K562 (cell line): ENCODE results near the gene PIK3R2. TPM values are rescaled to one million over a fixed set of nuclear protein-coding genes. Genes with fewer than 3 reads are reported as not detected.

Experiments used
- ATAC-seq: fragments of 200-7000 bp; cut with Tn5 transposase; 3 replicates; pipeline ENCODE4 v1.9.1; 2020; ENCODE audit warnings: moderate library complexity
- BruUV-seq: library from RNA; stranded (reverse); fragments of 400-500 nt; replicated peaks from 2 replicates; lab custom pipeline; 2021; lab: Mats Ljungman, UMichigan
- CTCF ChIA-PET: fragments of 300-600 bp; formaldehyde crosslinking; extraction: SDS; loops from one replicate; lab custom pipeline; 2021; ENCODE audit warnings: low intra/inter-chr PET ratio; lab: Yijun Ruan, JAX
- POLR2A ChIA-PET: fragments of 300-600, 350-650 bp; sonication (Branson Sonifier 250); formaldehyde crosslinking; extraction: SDS; loops from one replicate; lab custom pipeline; 2021; ENCODE audit warnings: antibody characterized with exemption, inconsistent platforms; lab: Yijun Ruan, JAX
- DNase-seq, 4 experiments: peaks; one replicate each; pipeline versions ENCODE4 v3.0.0 to v3.0.0-alpha.2; 2011 to 2018; ENCODE audit warnings: low spot score in 3 of 4, mixed read lengths in 3 of 4; ENCODE audit errors: extremely low read depth in 1 of 4
- FAIRE-seq: peaks from 2 replicates; lab custom pipeline; 2011; peaks lifted over from hg19 to GRCh38; lab: Jason Lieb, UNC
- H2AFZ ChIP-seq: 2 replicates; pipeline ENCODE4 v1.6.0; 2011; ENCODE audit warnings: low read depth, low read length, control low read depth, inconsistent platforms
- H3K27ac ChIP-seq: fragments of 200-600 bp; 3 replicates; pipeline ENCODE4 v1.8.0; 2011; ENCODE audit warnings: low read depth, mild to moderate bottlenecking, control low read depth, inconsistent platforms, low read length, moderate library complexity, mixed read lengths; ENCODE audit errors: extremely low read depth
- H3K27me3 ChIP-seq, 2 experiments: fragments of 300-600 bp in 1 of 2; 2 replicates in 1 of 2; 3 replicates in 1 of 2; pipeline versions ENCODE4 v1.6.0 to v1.8.0; 2011; ENCODE audit warnings: inconsistent platforms in 2 of 2, low read length in 2 of 2, mild to moderate bottlenecking in 1 of 2, mixed read lengths in 1 of 2, moderate library complexity in 1 of 2; ENCODE audit not compliant: control insufficient read depth in 2 of 2, insufficient read depth in 2 of 2
- H3K36me3 ChIP-seq: fragments of 300-600 bp; 3 replicates; pipeline ENCODE4 v1.8.0; 2011; ENCODE audit warnings: mild to moderate bottlenecking, low read length, inconsistent platforms; ENCODE audit not compliant: control insufficient read depth, insufficient read depth
- H3K4me1 ChIP-seq, 2 experiments: fragments of 200-600 bp in 1 of 2; replicated peaks in 1 of 2; 2 replicates in 1 of 2; 3 replicates in 1 of 2; pipeline versions ENCODE4 v1.5.1 to v1.8.0; 2011; ENCODE audit warnings: inconsistent platforms in 2 of 2, low read length in 2 of 2, mild to moderate bottlenecking in 1 of 2, mixed read lengths in 1 of 2, moderate library complexity in 1 of 2; ENCODE audit not compliant: control insufficient read depth in 2 of 2, insufficient read depth in 2 of 2
- H3K4me2 ChIP-seq: 2 replicates; pipeline ENCODE4 v1.6.1; 2011; ENCODE audit warnings: low read length, control low read depth, inconsistent platforms, mixed read lengths; ENCODE audit not compliant: insufficient read depth
- H3K4me3 ChIP-seq: fragments of 200-600 bp; sonication (generic), shearing (Covaris generic); 2 replicates; pipeline ENCODE4 v1.5.1; 2016; ENCODE audit warnings: control low read depth, inconsistent platforms
- H3K79me2 ChIP-seq: fragments of 200-600 bp; 3 replicates; pipeline ENCODE4 v1.8.0; 2011; ENCODE audit warnings: low read length, inconsistent platforms; ENCODE audit not compliant: control insufficient read depth, insufficient read depth
- H3K9ac ChIP-seq, 2 experiments: 2 replicates each; pipeline versions ENCODE4 v1.6.0 to v1.6.1; 2011; ENCODE audit warnings: low read depth in 2 of 2, low read length in 2 of 2, control low read depth in 1 of 2, inconsistent platforms in 1 of 2, mild to moderate bottlenecking in 1 of 2, mixed read lengths in 1 of 2; ENCODE audit not compliant: insufficient read depth in 1 of 2
- H3K9me1 ChIP-seq: one replicate; pipeline ENCODE4 v1.6.0; 2011; ENCODE audit warnings: inconsistent platforms, mild to moderate bottlenecking, low read length, moderate library complexity; ENCODE audit not compliant: control insufficient read depth, insufficient read depth
- H3K9me3 ChIP-seq: replicated peaks from 2 replicates; pipeline ENCODE4 v1.5.1; 2011; ENCODE audit warnings: low read depth, low read length, inconsistent platforms; ENCODE audit not compliant: control insufficient read depth, insufficient read depth
- H4K20me1 ChIP-seq: replicated peaks from 2 replicates; pipeline ENCODE4 v1.6.1; 2011; ENCODE audit warnings: low read length, inconsistent platforms, mixed read lengths; ENCODE audit not compliant: control insufficient read depth, insufficient read depth
- CAMTA2 ChIP-seq: fragments of 250-450 bp; sonication (Bioruptor Pico); conservative IDR thresholded peaks from 2 replicates; pipeline ENCODE4 v1.5.1; 2022
- HIVEP1 ChIP-seq: fragments of 250-450 bp; sonication (Bioruptor Pico); IDR thresholded peaks from 2 replicates; pipeline ENCODE4 v1.4.0; 2020; ENCODE audit warnings: mild to moderate bottlenecking
- KDM2B ChIP-seq: fragments of 250-450 bp; sonication (Bioruptor Pico); IDR thresholded peaks from 2 replicates; pipeline ENCODE4 v1.8.0; 2021; ENCODE audit warnings: mild to moderate bottlenecking, moderate library complexity
- KLF10 ChIP-seq: fragments of 250-450 bp; sonication (Bioruptor Pico); IDR thresholded peaks from 2 replicates; pipeline ENCODE4 v1.6.1; 2021; ENCODE audit warnings: matching md5 sums
- MAFF ChIP-seq: IDR thresholded peaks from 2 replicates; pipeline ENCODE4 v1.6.1; 2012; ENCODE audit warnings: low read length, improper control_type of control experiment
- MAFK ChIP-seq: IDR thresholded peaks from 2 replicates; pipeline ENCODE4 v1.6.1; 2011; ENCODE audit warnings: low read length, improper control_type of control experiment
- MED1 ChIP-seq: sonication (generic); formaldehyde crosslinking; IDR thresholded peaks from 2 replicates; pipeline ENCODE4 v1.8.1; 2023; ENCODE audit warnings: missing genetic modification reagents, borderline replicate concordance
- RBFOX2 ChIP-seq: fragments of 200-400 bp; formaldehyde crosslinking; IDR thresholded peaks from 2 replicates; pipeline ENCODE4 v1.6.1; 2017; ENCODE audit warnings: low read depth, mild to moderate bottlenecking, low read length, moderate library complexity
- SIX5 ChIP-seq, 2 experiments: IDR thresholded peaks; 2 replicates each; pipeline ENCODE4 v1.6.1; 2011; ENCODE audit warnings: low read length in 2 of 2, borderline replicate concordance in 1 of 2, low read depth in 1 of 2, mild to moderate bottlenecking in 1 of 2, moderate library complexity in 1 of 2; ENCODE audit not compliant: insufficient read depth in 1 of 2
- SMARCA5 ChIP-seq: fragments of 450-650 bp; IDR thresholded peaks from 2 replicates; pipeline ENCODE4 v1.6.1; 2016
- SMARCE1 ChIP-seq: fragments of 450-650 bp; IDR thresholded peaks from 2 replicates; pipeline ENCODE4 v1.7.1; 2016; ENCODE audit warnings: mild to moderate bottlenecking
- TARDBP ChIP-seq: fragments of 450-650 bp; IDR thresholded peaks from 2 replicates; pipeline ENCODE4 v1.6.1; 2016
- ZBTB7A ChIP-seq: IDR thresholded peaks from 2 replicates; pipeline ENCODE4 v1.6.1; 2011; ENCODE audit warnings: low read depth, mild to moderate bottlenecking, low read length, moderate library complexity, borderline replicate concordance; ENCODE audit not compliant: control insufficient read depth
- ZBTB8A ChIP-seq: fragments of 450-650 bp; IDR thresholded peaks from 2 replicates; pipeline ENCODE4 v1.6.1; 2018; ENCODE audit warnings: mild to moderate bottlenecking, moderate library complexity; ENCODE audit not compliant: partially characterized antibody
- ZNF146 ChIP-seq: IDR thresholded peaks from one replicate; pipeline ENCODE4 v1.6.1; 2018; ENCODE audit warnings: missing compliant biosample characterization; ENCODE audit not compliant: unreplicated experiment
- WGBS: fragments of 100-300 bp; shearing (Covaris generic); methylation state at CpG from one replicate; pipeline ENCODE4 v1.1.6; 2016; ENCODE audit warnings: low coverage, mixed read lengths; ENCODE audit not compliant: insufficient coverage; ENCODE audit errors: missing lambda C conversion rate; 5-methylcytosine and 5-hydroxymethylcytosine counted together
- in situ Hi-C: fragments of 300-500 bp; cut with MboI; formaldehyde crosslinking; loops from 4 replicates; pipeline ENCODE4 v1.15.0; 2018; ENCODE audit warnings: inconsistent platforms, mixed read lengths
- intact Hi-C: fragments of 100-400 bp; cut with micrococcal nuclease; formaldehyde crosslinking; loops from 2 replicates; pipeline ENCODE4 v1.14.2; 2022
- polyA plus RNA-seq, 8 experiments: library from polyadenylated mRNA; depleted of rRNA in 4 of 8; stranded (reverse) in 5 of 8; unstranded in 3 of 8; fragments of >200 nt; fragmentation: Nextera tagmentation in 2 of 8; fragmentation: Illumina TruSeq in 1 of 8; extraction: Ambion mirVana in 2 of 8; extraction: Trizol in 1 of 8; gene quantifications; 2 replicates each; pipeline versions ENCODE4 v1.2.1 to v1.2.3, GENCODE V29; 2011 to 2014; ENCODE audit warnings: inconsistent platforms in 1 of 8, missing spikeins in 1 of 8
- total RNA-seq, 7 experiments: library from RNA; depleted of rRNA in 6 of 7; stranded (reverse); fragments of >200 nt in 6 of 7; fragmentation: Illumina TruSeq in 2 of 7; extraction: Trizol in 2 of 7; gene quantifications; 2 replicates each; pipeline versions ENCODE4 v1.2.1 to v1.2.3, GENCODE V29; 2011 to 2021; ENCODE audit warnings: low replicate concordance in 1 of 7
- TF ChIP-seq, protein P1 (sequence below): IDR thresholded peaks from 2 replicates; pipeline ENCODE4 v1.6.1; 2011; ENCODE audit warnings: borderline replicate concordance, low read depth, mild to moderate bottlenecking, moderate library complexity, low read length; ENCODE audit not compliant: insufficient read depth, poor library complexity, severe bottlenecking
- TF ChIP-seq, protein P2 (sequence below): IDR thresholded peaks from 3 replicates; pipeline ENCODE4 v1.6.1; 2011; ENCODE audit warnings: borderline replicate concordance, mild to moderate bottlenecking; ENCODE audit not compliant: insufficient read length, insufficient read depth

Gene PIK3R2
- total and polyA plus RNA-seq, 9 of the 15 experiments (the other 6 are each of a cell fraction or from before 2014, with no cell fraction given) = 0.39 to 37.9 (median 5.3) TPM

DNA sequence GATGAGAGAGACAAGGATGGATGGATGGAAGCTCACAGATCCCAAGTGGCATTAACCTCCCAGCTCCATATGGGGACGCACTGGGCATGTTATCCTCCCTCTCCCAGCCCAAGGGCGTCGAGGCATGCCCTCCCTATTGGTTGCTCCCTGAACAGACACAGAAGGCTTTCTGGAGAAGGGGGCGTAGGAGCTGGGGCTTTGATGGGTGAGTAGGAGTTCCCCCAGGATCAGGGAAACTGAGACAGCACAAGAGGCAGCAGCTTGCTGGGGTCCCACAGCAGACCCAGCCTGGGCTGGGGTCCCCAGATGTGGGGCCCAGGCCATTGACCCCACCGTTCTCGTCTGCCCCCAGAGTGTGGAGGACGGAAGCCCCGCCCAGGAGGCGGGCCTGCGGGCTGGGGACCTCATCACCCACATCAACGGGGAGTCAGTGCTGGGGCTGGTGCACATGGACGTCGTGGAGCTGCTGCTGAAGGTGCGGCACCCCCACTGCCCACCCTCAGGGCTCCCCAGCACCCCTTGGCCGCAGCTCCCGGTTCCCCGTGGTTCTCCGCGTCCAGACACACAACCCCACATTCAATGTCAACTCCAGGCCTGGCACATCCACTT lies 7.5 kb upstream of the PIK3R2 start:
- no peak overlapping the region for H3K4me3 ChIP-seq
- H3K4me2 ChIP-seq = no peak overlapping the region
- no peak overlapping the region for H2AFZ ChIP-seq
- H3K4me1 ChIP-seq = peaks cover 0 to 19% of the 10 kb centered on the region in 2 experiments; a peak in 3 of 5 replicates
- ATAC-seq = no peak
- no peaks in the 10 kb centered on the region for H4K20me1 ChIP-seq
- no peak for FAIRE-seq
- H3K9me1 ChIP-seq = no peaks in the 10 kb centered on the region
- no peaks in the 10 kb centered on the region for H3K27me3 ChIP-seq
- no peak overlapping the region for H3K27ac ChIP-seq
- no peak overlapping the region for H3K9ac ChIP-seq
- intact Hi-C loops (no loop called here), in situ Hi-C loops (no loop called here)
- ChIA-PET CTCF (no interaction called here), POLR2A (interaction anchor here (0.8 to 1.3 kb wide), 2 partner anchors 7 to 10 kb away, joined by 3 to 4 read pairs; no protein-coding TSS in a partner anchor)
- no peaks in the 10 kb centered on the region for H3K79me2 ChIP-seq
- no TSS peak for BruUV-seq
- no peak for DNase-seq
- WGBS = 86% methylated on average over 11 of the region's 19 CpGs
- H3K9me3 ChIP-seq = no peaks in the 10 kb centered on the region
- H3K36me3 ChIP-seq = peaks cover 53% of the 10 kb centered on the region; the same call in 2 of the 3 replicates
- TF ChIP-seq MAFF (no peak), ZBTB7A (no peak), RBFOX2 (no peak), TARDBP (no peak), SMARCE1 (no peak), SIX5 (IDR thresholded peaks at IDR 0.05; ENCODE audit: borderline replicate concordance in 1 of 2, insufficient read depth in 1 of 2, low read depth in 1 of 2, low read length in 2 of 2) (no peak), KLF10 (no peak), ZBTB8A (no peak), HIVEP1 (CRISPR knock-in tag) (no peak), KDM2B (CRISPR knock-in tag) (no peak), MAFK (no peak), CAMTA2 (CRISPR knock-in tag) (no peak), SMARCA5 (no peak), MED1 (CRISPR knock-in tag) (no peak), ZNF146 (CRISPR knock-in tag) (no peak)
- TF ChIP-seq, protein P1, sequence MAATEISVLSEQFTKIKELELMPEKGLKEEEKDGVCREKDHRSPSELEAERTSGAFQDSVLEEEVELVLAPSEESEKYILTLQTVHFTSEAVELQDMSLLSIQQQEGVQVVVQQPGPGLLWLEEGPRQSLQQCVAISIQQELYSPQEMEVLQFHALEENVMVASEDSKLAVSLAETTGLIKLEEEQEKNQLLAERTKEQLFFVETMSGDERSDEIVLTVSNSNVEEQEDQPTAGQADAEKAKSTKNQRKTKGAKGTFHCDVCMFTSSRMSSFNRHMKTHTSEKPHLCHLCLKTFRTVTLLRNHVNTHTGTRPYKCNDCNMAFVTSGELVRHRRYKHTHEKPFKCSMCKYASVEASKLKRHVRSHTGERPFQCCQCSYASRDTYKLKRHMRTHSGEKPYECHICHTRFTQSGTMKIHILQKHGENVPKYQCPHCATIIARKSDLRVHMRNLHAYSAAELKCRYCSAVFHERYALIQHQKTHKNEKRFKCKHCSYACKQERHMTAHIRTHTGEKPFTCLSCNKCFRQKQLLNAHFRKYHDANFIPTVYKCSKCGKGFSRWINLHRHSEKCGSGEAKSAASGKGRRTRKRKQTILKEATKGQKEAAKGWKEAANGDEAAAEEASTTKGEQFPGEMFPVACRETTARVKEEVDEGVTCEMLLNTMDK = no peak
- TF ChIP-seq, protein P2, sequence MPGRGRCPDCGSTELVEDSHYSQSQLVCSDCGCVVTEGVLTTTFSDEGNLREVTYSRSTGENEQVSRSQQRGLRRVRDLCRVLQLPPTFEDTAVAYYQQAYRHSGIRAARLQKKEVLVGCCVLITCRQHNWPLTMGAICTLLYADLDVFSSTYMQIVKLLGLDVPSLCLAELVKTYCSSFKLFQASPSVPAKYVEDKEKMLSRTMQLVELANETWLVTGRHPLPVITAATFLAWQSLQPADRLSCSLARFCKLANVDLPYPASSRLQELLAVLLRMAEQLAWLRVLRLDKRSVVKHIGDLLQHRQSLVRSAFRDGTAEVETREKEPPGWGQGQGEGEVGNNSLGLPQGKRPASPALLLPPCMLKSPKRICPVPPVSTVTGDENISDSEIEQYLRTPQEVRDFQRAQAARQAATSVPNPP = no peak
